ENCODE data around the gene ENAM. TPM values are rescaled to one million over a fixed set of nuclear protein-coding genes. Genes with fewer than 3 reads are reported as not detected.

Gene ENAM
- total and polyA plus RNA-seq, 9 donors = 0.01 to 1.0 (median 0.42) TPM; not detected in 5

- Histone ChIP-seq H3K27me3 (no peaks in the 10 kb centered on the region), H3K27ac (no peak overlapping the region), H3K36me3 (no peaks in the 10 kb centered on the region), H3K4me1 (ENCODE audit: insufficient read depth) (no peaks in the 10 kb centered on the region), H3K9me3 (no peaks in the 10 kb centered on the region), H3K4me3 (no peak overlapping the region)
- no peak for DNase-seq
- TF ChIP-seq CTCF (IDR thresholded peaks at IDR 0.05) (no peak), POLR2A (IDR thresholded peaks at IDR 0.05) (no peak), EP300 (IDR thresholded peaks at IDR 0.05) (no peak)
- 90 to 92% (median 91%) methylated on average over 3 of the region's 3 CpGs for WGBS, 3 donors
- intact Hi-C loops (cut with DNase I) = no loop called here
Observed at GRCh38 chr4:70607334-70607853, 21.1 kb upstream of the ENAM start.

DNA sequence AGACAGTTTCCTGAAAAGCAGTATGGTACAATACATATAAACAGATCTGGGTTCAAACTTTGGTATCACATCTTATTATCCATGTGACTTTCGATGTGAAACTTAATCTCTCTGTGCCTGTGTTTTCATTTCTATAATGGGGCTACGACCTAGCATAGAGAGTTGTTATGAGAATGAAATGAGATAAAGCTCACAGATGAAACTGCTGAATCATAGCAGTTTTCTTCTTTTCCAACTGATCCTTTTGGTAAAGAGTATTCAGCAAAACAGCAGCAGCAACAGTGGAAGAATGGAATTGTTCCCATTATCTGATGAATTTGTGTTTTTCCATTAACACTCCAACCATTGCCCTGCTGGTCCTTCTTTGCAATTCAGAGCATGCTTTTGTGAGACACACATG lies 20.2 kb upstream of the ENAM start:
- DNase-seq = no peak

GRCh38 chr4:70613306-70614183 lies 15.0 kb upstream of the ENAM start:
- Histone ChIP-seq H3K27ac (no peak overlapping the region), H3K9me3 (no peaks in the 10 kb centered on the region), H3K27me3 (no peaks in the 10 kb centered on the region), H3K4me3 (no peak overlapping the region), H3K36me3 (no peaks in the 10 kb centered on the region), H3K4me1 (ENCODE audit: insufficient read depth) (no peaks in the 10 kb centered on the region)
- WGBS, 3 donors = 4 to 8% (median 5%) methylated on average over 9 of the region's 9 CpGs
- intact Hi-C loops (cut with DNase I) = no loop called here
- no peak for DNase-seq
- TF ChIP-seq POLR2A (IDR thresholded peaks at IDR 0.05) = no peak
- no peak for TF ChIP-seq EP300 (IDR thresholded peaks at IDR 0.05)
- no peak for TF ChIP-seq CTCF (IDR thresholded peaks at IDR 0.05)

More for the DNA sequence above, 20.2 kb upstream of the ENAM start:
- H3K36me3 ChIP-seq = no peaks in the 10 kb centered on the region
- no peak overlapping the region for H3K4me3 ChIP-seq
- no peak overlapping the region for H3K27ac ChIP-seq
- TF ChIP-seq CTCF (IDR thresholded peaks at IDR 0.05) (no peak), EP300 (IDR thresholded peaks at IDR 0.05) (no peak), POLR2A (IDR thresholded peaks at IDR 0.05) (no peak)
- no peaks in the 10 kb centered on the region for H3K4me1 ChIP-seq (ENCODE audit: insufficient read depth)
- no peaks in the 10 kb centered on the region for H3K27me3 ChIP-seq
- WGBS, 3 donors = 6 to 36% (median 15%) methylated on average over 2 of the region's 2 CpGs
- H3K9me3 ChIP-seq = no peaks in the 10 kb centered on the region
- intact Hi-C loops (cut with DNase I) = no loop called here

- H3K4me3 ChIP-seq = no peak overlapping the region
- no peaks in the 10 kb centered on the region for H3K36me3 ChIP-seq
- TF ChIP-seq POLR2A (IDR thresholded peaks at IDR 0.05) = no peak
- no peak for TF ChIP-seq EP300 (IDR thresholded peaks at IDR 0.05)
- no peak for TF ChIP-seq CTCF (IDR thresholded peaks at IDR 0.05)
- intact Hi-C loops (cut with DNase I) = no loop called here
- no peak for DNase-seq
- 5 to 20% (median 13%) methylated on average over 3 of the region's 3 CpGs for WGBS, 3 donors
- no peaks in the 10 kb centered on the region for H3K4me1 ChIP-seq (ENCODE audit: insufficient read depth)
- H3K27ac ChIP-seq = no peak overlapping the region
- H3K9me3 ChIP-seq = no peaks in the 10 kb centered on the region
- H3K27me3 ChIP-seq = no peaks in the 10 kb centered on the region
Observed at GRCh38 chr4:70614184-70614555, 14.4 kb upstream of the ENAM start.
